HG03097 (cell line): Measurements from ENCODE around the gene OMD.

ENCODE experiments used
- ATAC-seq: cut with Tn5 transposase; IDR thresholded peaks from one replicate; pipeline ENCODE4 v1.9.1; 2021; ENCODE audit not compliant: unreplicated experiment, low FRiP score

The OMD gene

GRCh38 chr9:92424340-92424739, at the start of gene OMD:
TSS of gene OMD (minus strand) at chr9:92424471. CDS start at chr9:92417558, 6,913 bp downstream.
- no peak for ATAC-seq

GRCh38 chr9:92468206-92468605, 43.9 kb upstream of the OMD start:
- no peak for ATAC-seq

- ATAC-seq = no peak
Measured at GRCh38 chr9:92467511-92467910, 43.2 kb upstream of the OMD start.

GRCh38 chr9:92467041-92467440, 42.8 kb upstream of the OMD start:
- no peak for ATAC-seq

GRCh38 chr9:92463984-92464383, 39.7 kb upstream of the OMD start:
- no peak for ATAC-seq

GRCh38 chr9:92463387-92463786, 39.1 kb upstream of the OMD start:
- ATAC-seq = no peak

- ATAC-seq = no peak
Measured at GRCh38 chr9:92457576-92457975, 33.3 kb upstream of the OMD start.

GRCh38 chr9:92455217-92455616, 30.9 kb upstream of the OMD start:
- no peak for ATAC-seq

- no peak for ATAC-seq
Measured at GRCh38 chr9:92446536-92446935, 22.3 kb upstream of the OMD start.

- no peak for ATAC-seq
Measured at GRCh38 chr9:92444841-92445240, 20.6 kb upstream of the OMD start.

- ATAC-seq = no peak
Measured at GRCh38 chr9:92440751-92441046, 16.4 kb upstream of the OMD start.

GRCh38 chr9:92439921-92440750, 15.9 kb upstream of the OMD start:
- ATAC-seq = no peak

- no peak for ATAC-seq
Measured at GRCh38 chr9:92438900-92439526, 14.7 kb upstream of the OMD start.

- ATAC-seq = no peak
Measured at GRCh38 chr9:92435263-92435662, 11.0 kb upstream of the OMD start.

- no peak for ATAC-seq
Measured at GRCh38 chr9:92432972-92433548, 8.8 kb upstream of the OMD start.

- no peak for ATAC-seq
Measured at GRCh38 chr9:92432350-92432749, 8.1 kb upstream of the OMD start.

- no peak for ATAC-seq
Measured at GRCh38 chr9:92429836-92430235, 5.6 kb upstream of the OMD start.

- no peak for ATAC-seq
Measured at GRCh38 chr9:92426501-92427145, 2.4 kb upstream of the OMD start.

- no peak for ATAC-seq
Measured at GRCh38 chr9:92425474-92425873, 1.2 kb upstream of the OMD start.

- no peak for ATAC-seq
Measured at GRCh38 chr9:92423612-92424011, 659 bp downstream of the OMD start.

- ATAC-seq = no peak
Measured at GRCh38 chr9:92422611-92423338, 1.5 kb downstream of the OMD start.
